ENCODE data around the gene GEMIN4.

GEMIN4 gene

DNA sequence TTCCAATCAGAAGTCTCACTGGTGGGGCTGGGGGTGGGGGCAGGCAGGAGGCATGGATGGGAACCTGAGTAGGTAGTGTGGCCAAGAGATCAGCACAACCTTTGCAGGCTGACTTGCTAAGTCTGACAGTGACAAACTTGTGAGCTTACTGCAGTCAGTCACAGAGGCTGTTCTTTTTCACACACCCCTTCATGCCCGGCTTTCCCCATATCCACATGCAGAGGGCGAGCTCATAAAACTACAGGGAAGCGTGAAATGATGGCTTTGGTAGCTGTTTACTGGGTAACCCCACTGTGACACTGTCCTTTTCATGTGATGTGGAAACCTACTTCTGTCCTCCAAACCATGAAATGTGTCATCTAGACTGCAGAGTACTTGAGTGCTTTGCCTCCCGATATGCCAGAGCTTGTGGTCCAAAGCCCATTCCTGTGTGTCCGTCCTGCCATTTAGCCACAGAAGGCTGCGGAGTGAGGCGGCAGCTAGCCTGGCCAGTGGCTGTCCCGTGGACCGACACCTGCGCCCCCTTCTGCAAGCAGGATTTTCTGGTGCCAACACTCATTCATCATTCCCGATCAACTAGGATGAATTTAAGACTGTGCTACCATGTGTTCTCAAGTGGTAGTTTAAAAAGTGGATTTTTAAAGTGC is 9.8 kb downstream of the GEMIN4 start:
- no peak for DNase-seq (ENCODE audit: low spot score)

DNA sequence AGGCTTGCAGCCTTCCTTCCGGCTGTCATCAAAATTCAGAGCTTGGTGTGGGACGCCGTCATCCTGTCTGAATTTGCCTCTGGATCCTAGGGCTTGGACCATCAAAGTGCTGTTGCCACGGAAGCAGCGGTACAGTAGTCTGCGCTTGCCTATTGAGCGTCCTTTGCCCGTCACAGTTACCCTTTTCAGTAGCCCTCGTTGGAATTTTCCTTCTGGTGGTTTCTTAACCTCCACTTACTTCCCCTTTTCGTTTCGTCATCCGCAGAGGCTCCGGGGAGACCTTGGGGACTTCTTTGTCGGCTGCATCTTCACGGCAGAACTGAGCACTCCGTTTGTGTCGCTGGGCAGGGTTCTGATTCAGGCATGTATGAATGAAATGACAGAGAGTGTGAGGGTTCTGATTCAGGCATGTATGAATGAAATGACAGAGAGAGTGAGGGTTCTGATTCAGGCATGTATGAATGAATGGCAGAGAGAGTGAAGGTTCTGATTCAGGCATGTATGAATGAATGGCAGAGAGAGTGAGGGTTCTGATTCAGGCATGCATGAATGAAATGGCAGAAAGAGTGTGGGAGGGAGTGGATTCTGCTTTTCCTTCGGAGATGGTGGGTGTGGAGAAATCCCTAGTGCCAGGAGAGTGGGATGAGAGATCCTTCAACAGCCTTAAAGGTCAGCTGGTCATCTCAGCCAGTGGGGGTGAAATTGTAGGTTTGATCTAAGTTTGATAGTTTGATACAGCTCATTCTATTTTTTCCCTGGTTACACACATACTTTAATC is 11.6 kb downstream of the GEMIN4 start:
- DNase-seq (ENCODE audit: low spot score) = no peak

DNA sequence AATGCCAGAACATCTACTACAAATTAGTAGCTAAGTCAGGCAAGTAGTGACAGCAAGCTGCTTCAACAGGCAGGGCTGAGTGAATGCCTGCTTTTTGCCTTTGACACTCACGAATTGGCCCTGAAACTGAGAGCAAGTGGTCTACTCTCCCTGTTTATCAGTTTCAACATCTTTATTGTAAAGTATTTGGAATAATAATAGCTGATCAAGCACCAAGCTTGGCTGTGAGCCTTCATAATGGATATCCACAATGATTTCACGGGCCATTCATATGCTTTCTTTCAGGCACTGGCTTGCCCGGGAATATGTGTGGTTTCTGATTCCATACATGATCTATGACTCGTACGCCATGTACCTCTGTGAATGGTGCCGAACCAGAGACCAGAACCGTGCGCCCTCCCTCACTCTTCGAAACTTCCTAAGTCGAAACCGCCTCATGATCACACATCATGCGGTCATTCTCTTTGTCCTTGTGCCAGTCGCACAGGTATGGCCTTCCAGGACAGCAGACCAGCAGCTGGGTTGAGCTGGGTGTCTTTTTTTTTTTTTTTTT is 14.4 kb downstream of the GEMIN4 start:
- no peak for DNase-seq (ENCODE audit: low spot score)

DNA sequence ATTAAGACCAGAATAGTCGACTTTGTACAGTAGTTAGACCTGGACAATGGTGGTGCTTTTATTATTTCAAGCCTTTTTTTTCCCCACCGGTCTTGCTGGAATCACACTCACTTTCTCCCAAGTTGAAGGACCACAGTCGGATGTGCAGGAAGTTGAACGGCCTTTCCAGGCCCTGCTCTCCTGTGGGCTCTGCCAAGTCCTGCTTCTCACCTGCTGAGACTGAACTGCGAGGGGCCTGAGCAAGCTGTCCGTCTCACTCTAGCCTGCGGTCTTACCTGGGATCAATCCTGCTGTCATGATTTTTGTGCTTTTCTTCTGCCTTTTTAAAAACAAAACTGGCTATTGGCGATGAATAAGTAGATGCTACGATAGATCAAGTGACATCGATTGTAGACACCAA is 18.3 kb downstream of the GEMIN4 start:
- DNase-seq (ENCODE audit: low spot score) = no peak

DNA sequence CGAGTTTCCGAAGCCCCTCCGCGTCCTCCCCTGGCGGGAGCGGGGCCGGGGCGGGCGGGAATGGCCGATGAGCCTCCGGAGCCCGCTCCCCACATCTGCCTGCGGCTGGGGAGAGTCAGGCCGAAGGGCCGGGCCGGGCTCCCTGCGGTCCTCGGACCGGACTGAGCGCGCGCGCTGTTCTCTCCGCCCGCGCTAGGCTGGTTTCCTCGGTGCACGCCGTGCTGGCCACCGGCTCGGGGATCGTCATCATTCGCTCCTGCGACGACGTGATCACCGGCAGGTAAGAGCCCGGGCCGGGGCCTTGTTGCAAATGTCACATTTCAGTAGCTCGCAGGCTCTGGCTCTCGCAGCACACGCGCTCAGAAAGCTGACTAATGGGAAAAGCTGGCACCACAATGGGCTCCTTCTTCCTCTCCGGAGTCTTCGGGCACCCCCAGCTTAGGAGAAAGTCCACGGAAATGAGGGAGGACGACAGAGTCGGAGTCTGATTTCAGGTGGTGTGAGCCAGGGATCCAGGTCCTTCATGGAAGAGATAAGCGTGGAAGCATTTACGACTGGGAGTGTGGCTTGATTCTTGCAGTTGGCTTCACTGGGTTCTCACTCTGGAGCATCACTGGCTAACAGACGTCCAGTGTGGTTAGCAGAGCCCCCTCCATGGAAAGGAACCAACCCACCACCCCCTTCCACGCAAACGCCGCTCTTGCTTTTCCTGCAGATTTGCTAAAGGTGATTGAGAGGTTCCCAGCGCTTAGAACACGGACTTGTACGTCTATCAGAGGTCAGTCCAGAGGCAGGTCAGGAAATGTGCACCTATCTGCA is 19.0 kb downstream of the GEMIN4 start:
- DNase-seq (ENCODE audit: low spot score) = no peak

DNA sequence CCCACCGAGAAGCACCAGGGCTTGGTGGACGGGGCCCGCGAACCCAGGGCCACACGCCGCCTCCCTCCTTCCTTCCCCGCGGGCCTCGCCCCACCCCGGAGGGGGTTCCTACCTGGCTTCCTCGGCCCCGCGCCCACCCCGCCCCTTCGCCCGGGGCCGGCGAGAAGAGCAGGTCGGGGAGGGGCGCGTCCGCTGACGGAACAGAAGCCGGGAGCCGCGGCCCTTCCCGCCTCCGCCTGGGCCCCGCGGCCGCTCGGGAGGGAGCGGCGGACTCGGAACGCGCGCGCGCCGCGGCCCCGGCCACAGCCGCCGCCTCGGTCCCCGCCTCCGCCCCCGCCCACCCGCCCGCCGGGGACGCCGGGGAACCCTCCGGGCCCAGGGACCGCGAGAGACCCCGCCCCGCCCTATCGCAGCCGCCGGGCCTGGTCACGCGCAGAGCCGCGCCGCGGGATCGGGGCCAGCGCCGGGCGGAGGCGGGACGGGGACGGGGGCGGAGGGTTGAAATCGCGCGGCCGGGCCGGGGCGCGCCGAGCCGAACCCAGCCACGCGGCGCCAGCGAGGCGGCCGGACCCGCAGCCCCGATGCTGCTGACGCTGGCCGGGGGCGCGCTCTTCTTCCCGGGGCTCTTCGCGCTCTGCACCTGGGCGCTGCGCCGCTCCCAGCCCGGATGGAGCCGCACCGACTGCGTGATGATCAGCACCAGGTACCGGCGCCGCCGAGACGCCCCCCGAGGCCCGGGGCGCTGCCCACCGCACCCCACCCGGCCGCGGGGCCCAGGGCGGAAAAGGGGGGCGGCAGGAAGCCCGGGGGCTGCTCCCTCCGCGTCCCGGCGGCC is 19.8 kb downstream of the GEMIN4 start, which contains the start of gene TLCD3A:
Gene TLCD3A (plus strand): TSS at position 530 of the 835 bp plus-strand sequence. CDS start 52 bp downstream, at position 582.
- peak; percentile 85 for DNase-seq (ENCODE audit: low spot score)

DNA sequence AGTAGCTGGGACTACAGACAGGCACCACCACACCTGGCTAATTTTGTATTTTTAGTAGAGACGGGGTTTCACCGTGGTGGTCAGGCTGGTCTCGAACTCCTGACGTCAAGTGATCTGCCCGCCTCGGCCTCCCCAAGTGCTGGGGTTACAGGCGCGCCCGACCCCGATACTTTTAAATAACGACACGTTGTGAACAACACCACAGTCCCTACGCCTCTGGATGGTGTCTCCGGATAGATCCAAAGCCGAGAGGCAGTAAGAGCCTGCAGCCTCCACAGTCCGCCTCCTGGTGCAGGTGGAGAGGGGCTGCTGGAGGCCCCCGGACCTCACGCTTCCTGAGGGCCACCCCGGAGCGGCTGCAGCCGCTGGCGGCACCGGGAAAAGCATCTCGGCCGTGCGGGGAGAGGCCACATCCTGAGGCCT is 20.4 kb downstream of the GEMIN4 start:
- DNase-seq (ENCODE audit: low spot score) = no peak

DNA sequence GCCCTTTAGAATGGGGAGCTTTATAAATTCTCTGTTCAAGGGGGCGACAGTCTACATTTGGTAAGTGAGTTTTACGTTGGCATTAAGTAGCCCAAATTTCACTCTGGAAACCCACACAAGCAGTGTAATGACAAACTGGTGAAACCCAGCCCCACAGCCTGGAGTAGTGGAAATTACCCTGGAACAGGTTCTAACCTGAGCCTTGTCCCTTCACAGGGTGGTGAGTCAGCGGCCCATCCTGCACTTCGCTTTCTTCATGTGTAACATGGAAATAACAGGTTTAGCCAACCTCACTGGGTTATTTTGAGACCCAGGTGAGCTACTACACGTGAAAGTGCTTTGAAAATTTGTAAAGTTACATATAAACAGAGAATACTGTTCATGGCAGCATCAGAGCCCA is 23.2 kb downstream of the GEMIN4 start:
- no peak for DNase-seq (ENCODE audit: low spot score)

DNA sequence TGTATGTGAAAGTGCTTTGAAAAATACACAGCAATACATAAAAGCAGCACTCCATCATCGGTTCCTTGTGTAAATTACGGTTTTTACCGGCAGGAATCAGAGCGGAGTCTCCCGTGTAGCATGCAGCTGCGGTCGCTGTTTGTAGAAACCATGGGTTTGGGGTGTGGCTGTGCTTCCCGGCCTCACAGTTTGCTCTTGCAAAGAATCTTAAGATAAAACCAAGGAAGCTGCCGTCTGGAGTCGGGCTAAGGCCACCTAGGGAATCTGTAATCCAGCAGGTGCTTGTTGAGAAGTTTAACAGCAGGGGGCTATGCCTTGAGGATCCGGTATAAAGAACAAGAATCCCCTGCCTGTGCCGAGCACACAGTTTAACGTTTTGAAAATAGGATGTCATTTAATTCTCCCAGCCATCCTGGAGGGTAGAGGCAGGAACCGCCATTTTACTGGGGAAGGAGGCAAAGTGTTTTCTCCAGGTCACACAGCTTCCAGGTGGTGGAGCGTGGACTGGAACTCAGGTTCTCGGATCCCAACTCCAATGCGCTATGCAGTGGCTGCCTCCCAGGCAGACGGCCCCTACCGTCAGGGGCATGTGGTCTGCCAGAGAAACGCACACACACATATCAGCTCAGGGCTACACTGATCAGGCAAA is 25.7 kb downstream of the GEMIN4 start:
- DNase-seq (ENCODE audit: low spot score) = no peak

DNA sequence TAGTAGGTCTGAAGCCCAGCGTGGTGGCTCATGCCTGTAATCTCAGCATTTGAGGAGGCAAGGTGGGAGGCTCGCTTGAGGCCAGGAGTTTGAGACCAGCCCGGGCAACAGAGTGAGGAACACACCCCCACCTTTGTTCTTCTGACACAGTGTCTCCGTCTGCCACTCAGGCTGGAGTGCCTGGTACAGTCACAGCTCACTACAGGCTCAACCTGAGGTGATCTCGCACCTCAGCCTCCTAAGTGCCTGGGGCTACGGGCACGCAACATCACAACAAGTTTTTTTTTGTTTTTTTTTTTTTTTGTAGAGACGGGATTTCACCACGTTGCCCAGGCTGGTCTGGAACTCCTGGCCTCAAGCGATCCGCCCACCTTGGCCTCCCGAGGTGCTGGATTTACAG is 26.3 kb downstream of the GEMIN4 start:
- no peak for DNase-seq (ENCODE audit: low spot score)

DNA sequence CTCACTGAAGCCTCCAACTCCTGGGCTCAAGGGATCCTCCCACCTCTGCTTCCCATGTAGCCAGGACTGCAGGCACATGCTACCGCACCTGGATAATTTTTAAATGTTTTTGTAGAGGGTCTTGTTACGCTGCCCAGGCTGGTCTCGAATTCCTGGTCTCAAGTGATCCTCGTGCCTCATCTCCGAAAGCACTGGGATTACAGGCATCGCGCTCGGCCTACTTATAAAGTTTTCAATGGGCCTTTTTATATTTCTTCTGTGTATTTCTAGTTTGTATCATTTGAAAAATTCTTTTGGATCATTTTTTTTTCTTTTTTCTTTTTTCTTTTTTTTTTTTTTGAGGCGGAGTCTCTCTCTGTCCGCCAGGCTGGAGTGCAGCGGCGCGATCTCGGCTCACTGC is 27.0 kb downstream of the GEMIN4 start:
- DNase-seq (ENCODE audit: low spot score) = no peak

DNA sequence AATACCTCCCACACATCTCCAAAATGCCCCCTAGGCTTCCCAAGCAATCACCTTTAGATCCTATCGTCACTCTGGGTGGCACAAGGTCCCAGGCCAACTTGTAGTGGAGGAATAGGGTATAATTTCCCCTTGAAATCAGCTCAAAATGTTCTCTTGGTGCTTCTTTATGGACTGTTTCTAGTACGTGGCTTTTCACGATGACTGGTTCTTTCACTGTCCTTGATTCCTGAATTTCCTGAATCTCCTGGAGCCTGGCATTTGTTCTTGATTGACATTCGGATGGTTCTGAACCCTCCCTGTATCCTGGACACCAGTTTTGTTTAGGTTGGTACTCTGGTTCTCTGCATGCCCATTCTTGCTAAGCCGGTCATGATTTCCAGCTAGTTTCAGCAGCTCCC is 30.5 kb downstream of the GEMIN4 start:
- DNase-seq (ENCODE audit: low spot score) = no peak

DNA sequence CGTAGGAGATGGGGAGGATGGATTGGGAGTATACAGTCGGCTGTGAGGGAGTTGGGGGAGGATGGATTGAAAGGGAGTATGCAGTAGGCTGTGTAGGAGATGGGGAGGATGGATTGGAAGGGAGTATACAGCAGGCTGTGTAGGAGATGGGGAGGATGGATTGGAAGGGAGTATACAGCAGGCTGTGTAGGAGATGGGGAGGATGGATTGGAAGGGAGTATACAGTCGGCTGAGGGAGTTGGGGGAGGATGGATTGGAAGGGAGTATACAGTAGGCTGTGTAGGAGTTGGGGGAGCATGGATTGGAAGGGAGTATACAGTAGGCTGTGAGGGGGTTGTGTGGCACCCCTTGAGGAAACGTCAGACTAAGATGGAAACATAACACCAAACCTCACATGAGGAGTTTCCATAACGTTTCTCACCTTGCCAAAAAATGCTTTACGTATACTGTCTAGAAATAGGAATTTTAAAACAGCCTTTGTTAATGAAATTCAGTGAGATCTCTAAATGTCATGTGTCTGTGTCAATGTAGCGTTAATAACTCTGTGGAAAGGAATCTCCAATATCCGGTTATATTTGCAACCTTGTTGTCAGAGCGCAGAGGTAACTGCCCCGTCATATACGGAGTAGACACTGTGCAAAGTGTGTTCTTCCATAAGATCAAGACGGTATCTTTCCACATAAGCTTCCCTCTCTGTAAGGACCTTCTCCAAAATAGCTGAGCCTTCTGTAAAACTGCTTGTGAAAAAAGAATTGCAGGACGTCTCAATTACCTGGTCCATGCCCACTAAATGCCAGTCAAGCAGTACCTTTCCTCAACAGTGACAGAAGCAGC is 31.1 kb downstream of the GEMIN4 start:
- no peak for DNase-seq (ENCODE audit: low spot score)

DNA sequence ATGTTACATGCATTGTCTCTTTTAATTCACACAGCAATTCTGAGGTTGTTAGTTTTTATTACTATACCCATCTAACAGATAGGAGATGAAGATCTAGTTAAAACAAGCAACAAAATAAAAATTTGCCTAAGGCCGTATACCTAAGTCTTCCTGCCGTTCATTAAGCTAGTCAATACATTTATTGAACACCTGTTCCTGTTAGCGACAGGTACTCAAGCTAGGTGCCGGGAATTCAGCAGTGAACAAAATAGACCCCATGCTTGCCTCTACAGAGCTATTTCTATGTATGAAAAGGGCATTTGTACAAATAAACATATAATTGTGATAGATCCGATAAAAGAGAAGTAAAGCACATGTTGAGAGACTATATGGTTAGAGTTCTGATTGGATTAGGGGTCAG is 34.0 kb downstream of the GEMIN4 start:
- DNase-seq (ENCODE audit: low spot score) = no peak

DNA sequence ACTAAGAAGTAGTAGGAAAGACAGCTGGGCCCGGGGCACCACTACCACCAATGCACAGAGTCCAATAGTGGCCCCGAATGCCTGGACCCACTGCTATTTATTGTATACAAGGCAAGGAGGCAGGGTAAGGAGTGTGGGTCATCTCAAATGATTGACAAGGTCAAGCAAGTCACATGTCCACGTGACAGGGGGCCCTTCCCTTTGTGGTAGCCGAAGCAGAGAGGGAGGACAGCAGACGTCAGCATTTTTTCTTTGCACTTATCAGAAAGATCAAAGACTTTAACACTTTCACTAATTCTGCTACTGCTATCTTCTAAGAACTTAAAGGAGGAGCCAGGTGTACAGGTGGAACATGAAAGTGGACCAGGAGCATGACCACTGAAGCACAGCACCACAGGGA is 43.9 kb downstream of the GEMIN4 start:
- DNase-seq (ENCODE audit: low spot score) = no peak

DNA sequence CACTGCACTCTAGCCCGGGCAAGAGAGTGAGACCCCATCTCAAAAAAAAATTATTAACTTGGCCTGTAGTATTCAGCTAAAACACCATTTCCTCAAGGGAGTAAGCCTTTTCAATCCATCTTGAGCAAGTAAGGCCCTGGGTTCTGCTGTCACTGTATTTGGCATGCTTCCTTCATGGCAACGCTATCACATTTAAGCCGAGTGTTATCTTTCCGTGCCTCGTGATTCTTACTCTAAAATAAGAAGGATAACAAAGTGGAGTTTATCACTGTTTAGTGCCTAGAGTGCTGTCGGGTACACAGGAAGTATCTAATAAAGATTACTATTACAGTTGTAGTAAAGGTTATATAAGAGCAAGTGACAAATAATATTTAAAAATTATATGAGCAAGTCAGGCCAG is 46.2 kb downstream of the GEMIN4 start:
- DNase-seq (ENCODE audit: low spot score) = no peak

DNA sequence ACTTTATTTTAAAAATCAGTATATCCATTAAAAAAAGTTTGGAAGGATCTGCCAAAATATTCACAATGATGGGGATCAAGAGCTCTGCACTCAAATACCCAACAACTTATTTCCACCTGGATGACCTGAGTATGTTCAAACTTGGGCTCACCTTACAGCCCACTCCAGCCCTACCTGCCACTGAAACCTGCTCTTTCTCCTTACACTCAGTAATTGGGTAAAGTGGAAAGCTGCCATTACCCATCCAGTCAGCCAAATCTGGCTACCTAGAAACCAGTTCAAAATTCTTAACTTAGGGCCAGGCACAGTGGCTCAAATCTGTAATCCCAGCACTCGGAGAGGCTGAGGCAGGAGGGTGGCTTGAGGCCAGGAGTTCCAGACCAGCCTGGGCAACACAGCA is 47.1 kb downstream of the GEMIN4 start:
- DNase-seq (ENCODE audit: low spot score) = no peak

DNA sequence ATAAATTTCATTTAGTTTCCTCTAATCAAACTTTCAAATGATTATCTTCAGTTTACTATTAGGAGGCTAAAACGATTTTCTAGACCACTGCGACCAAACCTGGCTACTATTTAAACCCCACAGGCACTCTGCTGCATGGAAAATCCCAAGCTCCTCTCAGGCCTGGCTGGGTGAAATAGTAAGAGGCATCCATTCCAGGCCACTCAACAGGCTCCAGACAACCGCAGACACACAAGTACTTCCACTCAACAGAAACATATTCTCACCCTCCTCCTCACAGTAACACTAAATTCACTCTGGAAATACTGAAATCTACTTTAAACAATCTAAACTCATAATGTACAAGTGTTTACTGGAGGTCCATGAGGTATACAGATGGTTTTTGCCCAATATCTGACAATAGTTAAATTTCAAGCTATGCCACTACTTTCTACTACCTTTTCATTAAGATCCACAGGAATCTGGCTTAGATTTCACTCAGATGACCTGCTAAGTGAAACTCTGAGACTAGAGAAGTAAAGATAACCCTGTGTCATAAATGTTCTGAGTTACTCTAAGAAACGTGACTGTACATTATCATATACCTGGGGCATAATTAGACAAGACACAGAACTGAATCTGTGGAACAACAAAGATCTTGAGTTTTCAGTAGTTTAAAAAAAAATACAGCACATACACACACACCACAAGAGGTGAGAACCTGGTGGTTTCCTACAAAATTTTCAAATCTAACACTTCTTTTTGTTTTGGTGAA is 47.8 kb downstream of the GEMIN4 start:
- DNase-seq (ENCODE audit: low spot score) = no peak

DNA sequence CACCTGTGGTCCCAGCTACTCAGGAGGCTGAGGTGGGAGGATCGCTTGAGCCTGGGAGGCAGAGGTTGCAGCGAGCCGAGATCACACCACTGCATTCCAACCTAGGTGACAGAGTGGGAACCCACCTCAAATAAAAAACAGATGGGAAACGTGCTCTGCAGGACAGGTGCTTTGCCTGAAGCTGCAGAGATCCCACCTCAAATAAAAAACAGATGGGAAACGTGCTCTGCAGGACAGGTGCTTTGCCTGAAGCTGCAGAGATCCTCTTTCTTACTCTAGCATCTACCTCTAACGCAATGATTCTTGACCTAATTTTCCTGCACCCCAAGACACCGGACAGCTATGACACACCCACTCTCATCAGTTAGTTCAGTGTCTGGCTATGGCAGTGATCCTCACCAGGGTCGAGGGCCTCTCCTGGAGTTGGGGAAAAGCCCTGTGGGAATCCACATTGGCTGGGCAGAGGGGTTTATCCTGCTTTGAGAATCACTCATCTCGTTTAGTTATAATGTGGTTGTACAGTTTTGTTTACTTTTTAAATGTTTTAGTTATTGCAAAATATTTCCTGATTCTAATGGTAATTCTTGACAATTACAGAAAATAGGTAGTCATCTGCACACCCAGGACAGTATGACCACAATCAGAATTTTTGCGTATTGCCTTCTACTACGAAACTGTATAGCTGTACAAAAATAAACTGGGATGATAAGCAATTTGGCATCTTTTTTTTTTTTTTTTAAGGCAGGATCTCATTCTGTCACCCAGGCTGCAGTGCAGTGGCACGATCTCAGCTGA is 48.8 kb downstream of the GEMIN4 start:
- no peak for DNase-seq (ENCODE audit: low spot score)

Measured in left forelimb (tissue), 1 donor.